ENCODE measurements around the gene TAF11L2.
"Not testable (repeated sequence)": the region's sequence is repeated elsewhere in the genome, so short reads cannot be mapped to it uniquely, and the experiment has no call there.

Gene TAF11L2

GRCh38 chr5:17497931-17498330 lies at the start of gene TAF11L2:
TSS of gene TAF11L2 (plus strand) at chr5:17498231.
- DNase-seq: not testable (repeated sequence)

GRCh38 chr5:17448877-17449276 lies 49.2 kb upstream of the TAF11L2 start:
- no peak for DNase-seq

DNA sequence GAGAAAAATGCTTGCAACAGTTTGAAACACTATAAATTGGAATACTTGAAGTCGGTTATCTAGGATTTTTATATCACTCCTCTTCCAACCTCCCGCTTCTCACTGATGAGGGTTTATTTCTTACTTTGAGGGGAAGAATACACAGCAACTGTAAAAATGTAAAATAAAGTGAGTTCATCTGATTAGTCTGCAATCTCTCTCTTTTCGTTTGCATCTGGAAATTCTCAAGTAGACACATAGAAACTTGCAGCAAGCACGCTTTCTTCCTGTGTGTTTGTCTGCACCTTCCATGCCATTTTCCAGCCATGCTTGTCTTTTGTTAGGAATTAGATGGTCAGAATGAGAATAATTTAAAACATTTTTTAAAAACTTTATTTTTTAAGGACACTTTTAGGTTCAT lies 45.1 kb upstream of the TAF11L2 start:
- DNase-seq: no peak

GRCh38 chr5:17455942-17456341 lies 42.1 kb upstream of the TAF11L2 start:
- no peak for DNase-seq

- no peak for DNase-seq
These were observed 36.2 kb upstream of the TAF11L2 start for GRCh38 chr5:17461793-17462192.

DNA sequence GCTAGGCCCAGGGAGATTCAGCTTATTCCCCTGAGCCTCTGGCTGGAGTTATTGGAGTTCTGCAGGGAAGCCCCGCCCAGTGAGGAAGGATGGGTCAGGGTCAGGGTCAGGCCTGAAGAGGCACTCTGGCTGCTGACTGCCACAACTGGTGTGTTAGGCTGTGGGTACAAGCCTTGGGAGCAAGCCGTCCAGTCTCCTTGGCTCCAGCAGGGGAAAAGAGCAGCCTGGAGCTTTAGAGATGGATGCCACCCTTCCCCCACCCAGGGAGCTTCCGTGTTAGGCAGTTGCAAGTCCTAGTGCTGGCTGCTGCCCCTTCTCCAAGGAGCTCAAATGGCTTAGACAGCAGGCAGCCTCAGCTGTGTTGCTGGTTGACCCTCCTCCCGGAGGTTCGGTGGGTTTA lies 34.4 kb upstream of the TAF11L2 start:
- DNase-seq: no peak

DNA sequence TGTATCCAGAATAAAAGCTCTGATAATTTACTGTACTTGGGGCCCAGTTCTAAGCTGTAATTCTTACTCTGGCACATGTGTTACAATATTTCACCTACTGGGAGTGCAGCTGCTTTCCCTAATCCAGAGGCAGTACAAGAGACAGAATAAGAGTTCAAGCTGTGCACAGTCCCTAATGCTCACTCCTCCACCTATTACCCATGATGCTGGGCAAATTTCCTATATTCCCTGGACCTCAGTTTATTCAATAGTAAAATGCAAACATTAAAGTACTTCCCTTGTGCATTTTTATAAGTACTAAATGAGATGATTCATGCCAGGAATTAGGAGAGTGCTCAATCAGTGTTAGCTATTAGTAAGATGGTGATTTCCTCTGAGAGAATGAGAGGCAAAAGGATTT lies 28.0 kb upstream of the TAF11L2 start:
- DNase-seq: no peak

DNA sequence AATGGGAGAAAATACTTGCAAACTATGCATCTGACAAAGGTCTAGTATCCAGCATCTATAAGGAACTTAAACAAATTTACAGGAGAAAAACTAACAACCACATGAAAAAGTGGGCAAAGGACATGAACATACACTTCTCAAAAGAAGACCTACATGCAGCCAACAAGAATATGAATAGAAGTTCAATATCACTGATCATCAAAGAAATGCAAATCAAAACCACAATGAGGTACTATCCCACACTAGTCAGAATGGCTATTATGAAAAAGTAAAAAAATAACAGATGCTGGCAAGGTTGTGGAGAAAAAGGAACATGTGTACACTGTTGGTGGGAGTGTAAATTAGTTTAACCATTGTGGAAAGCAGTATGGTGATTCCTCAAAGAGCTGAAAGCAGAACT lies 23.0 kb upstream of the TAF11L2 start:
- not testable (repeated sequence) for DNase-seq

DNA sequence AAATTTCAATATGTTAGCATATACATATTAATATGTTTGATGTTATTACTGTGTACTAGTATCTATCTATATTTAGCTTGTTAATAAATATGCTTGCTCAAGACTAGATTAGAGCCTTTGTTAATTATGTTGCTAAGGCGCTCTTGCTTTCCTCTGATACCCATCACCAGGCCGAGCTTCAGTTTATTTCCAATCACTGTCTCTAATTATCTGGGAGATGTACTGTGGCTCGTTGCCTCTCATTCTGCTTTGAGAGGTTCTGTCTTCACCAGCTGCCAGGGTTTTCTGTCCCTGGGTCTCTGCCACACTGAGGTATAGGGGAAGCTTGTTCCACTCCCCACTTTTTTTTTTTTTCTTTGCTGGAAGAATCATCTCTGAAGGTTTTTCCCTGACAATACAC lies 21.0 kb upstream of the TAF11L2 start:
- no peak for DNase-seq

DNA sequence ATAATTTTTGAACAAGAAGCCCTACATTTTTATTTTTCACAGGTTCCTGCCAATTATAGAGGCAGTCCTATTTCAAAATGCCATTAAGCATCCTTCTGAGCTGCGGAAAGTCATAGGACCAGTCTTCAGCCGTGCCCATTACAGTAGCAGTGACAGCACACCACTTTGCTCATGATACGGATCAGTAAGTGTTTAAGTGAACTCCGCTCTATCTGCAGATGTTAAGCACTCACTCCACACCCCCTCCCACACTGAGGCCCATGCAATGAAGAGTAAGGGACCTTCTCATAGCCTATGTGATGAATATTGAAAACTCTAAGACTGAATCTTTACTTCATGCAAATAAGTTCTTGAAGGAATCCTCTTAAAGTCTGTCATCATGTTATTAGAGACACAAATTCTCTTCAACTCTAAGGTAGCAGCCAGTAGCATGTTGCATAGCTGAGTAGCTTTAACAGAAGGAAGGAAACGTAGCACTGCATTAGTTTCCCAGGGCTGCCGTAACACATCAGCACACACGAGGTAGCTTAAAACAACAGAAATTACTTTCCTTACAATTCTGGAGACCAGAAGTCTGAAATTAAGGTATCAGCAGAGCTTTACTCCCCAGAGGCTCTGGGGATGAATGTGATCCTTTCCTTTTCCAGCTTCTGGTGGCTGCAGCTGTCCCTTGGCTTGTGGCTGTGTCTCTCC lies 20.3 kb upstream of the TAF11L2 start:
- no peak for DNase-seq

DNA sequence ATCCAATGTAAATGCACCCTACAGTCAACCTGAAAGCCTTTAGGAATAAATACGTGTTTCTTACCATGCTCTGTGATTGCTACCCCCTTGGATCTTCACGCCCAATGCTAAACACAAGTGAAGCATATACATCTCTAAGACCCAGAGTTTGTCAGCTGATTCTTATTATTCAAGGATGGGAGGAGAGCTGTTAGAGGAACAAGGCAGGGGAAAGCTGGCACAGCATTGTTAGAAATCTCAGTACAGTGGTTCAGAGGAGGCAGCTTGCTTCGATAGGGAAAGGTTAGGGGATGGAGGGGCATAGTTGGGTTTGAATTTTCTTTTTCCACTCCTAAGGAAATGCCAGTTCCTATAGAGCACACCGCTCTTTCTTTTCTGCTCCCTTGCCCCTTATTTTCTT lies 16.7 kb upstream of the TAF11L2 start:
- DNase-seq: no peak

GRCh38 chr5:17482790-17483189 lies 15.2 kb upstream of the TAF11L2 start:
- no peak for DNase-seq

- not testable (repeated sequence) for DNase-seq
These were observed 11.4 kb upstream of the TAF11L2 start for GRCh38 chr5:17486464-17487173.

- no peak for DNase-seq
These were observed 10.9 kb upstream of the TAF11L2 start for GRCh38 chr5:17487174-17487512.

DNA sequence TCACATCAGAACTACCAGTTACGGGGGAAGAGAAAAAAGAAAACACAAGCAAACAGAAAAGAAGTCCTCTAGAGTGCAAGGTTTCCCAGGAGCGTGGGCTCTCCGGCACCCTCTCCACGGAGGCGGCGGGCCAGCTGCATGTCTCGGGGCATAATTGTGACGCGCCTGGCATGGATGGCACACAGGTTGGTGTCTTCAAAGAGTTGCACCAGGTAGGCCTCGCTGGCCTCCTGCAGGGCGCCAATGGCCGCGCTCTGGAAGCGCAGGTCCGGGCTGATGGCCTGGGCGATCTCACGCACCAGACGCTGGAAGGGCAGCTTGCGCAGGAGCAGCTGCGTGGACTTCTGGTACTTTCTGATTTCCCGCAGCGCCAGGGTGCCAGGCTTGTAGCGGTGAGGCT lies 6.8 kb upstream of the TAF11L2 start:
- not testable (repeated sequence) for DNase-seq

DNA sequence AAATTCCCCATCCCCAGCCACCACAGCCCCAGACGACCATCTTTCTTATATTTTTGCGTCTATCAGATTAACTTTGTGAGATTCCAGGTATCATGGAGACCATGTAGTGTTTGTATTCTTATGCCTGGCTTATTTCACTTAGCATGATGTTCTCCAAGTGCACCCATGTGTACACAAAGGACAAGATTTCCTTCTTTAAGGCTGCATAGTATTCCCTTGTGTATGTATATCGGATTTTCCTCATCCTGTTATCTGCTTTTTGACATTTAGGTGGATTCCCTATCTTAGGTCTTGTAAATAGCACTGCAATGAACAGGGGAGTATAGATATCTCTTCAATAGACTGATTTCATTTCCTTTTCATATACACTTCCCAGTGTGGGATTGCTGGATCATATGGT lies 5.3 kb upstream of the TAF11L2 start:
- no peak for DNase-seq

DNA sequence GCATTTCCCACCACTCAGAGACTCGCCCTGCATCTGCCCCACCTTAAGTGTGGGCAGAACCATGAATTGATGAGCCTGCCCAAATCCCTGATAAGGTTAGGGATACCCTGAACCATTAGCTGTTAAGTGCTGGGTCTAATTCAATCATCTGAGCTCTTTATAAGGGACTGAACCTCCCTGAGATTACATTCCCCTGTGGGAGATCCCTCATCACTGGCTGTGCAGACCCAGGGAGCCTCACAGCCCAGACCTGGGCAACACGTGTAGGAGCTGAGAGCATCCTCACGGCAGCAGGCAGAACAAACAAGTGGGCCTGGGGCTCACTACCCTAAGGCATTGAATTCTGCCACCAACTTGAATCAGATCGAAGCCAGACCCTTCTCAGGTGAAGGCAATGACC lies 585 bp upstream of the TAF11L2 start:
- DNase-seq: no peak

GRCh38 chr5:17511775-17512325 lies 13.8 kb downstream of the TAF11L2 start:
- DNase-seq: no peak

- not testable (repeated sequence) for DNase-seq
These were observed 19.5 kb downstream of the TAF11L2 start for GRCh38 chr5:17517526-17517925.

GRCh38 chr5:17518067-17518466 lies 20.0 kb downstream of the TAF11L2 start, which contains the start of gene TAF11L3:
TSS of gene TAF11L3 (plus strand) at chr5:17518367.
- not testable (repeated sequence) for DNase-seq

GRCh38 chr5:17519508-17519907 lies 21.5 kb downstream of the TAF11L2 start:
- DNase-seq: not testable (repeated sequence)

GRCh38 chr5:17521501-17521900 lies 23.5 kb downstream of the TAF11L2 start, which contains the start of gene TAF11L4:
TSS of gene TAF11L4 (plus strand) at chr5:17521801.
- DNase-seq: not testable (repeated sequence)

DNA sequence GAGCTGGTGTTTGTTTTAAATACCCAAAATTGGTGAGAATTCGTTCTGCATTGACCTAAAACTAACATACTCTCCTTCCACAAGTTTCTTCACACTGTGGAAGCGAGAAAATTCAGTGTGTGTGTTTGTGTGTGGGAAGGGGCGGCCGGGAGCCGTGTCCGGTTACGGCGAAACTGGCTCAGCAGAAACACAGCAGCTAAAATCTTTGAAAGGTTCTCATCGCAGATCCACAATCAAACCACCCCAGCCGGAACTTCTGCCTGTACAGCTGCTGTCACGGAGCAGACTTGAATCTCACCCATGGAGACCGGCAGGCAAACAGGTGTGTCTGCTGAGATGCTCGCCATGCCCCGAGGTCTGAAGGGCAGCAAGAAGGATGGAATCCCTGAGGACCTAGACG lies 26.9 kb downstream of the TAF11L2 start, which contains the start of gene TAF11L5:
Gene TAF11L5 (plus strand): TSS at position 301 of the 400 bp plus-strand sequence.
- DNase-seq: not testable (repeated sequence)

DNA sequence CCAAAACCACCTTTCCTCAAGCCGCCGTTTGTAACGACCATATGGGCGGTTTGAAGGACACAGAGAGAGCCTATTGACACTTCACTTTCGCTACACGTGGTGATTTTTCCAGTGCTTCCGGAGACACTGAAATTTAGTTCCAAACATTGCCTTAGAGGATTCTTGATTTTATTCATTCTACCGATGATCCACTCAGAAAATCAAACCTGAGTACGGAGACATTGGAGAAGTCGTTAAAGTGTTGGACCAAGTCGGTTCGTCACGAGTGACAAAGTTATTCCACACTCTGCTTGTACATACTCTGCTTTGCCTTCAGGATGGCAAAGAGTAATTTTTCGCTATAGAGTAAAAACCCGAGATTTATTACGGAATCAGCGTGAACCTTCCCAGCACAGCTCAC lies 28.5 kb downstream of the TAF11L2 start:
- DNase-seq: not testable (repeated sequence)

Data from GDM1 (cell line).